VCaP (cell line): ENCODE data around the gene TRIM66.

Experiments used
- H3K27ac ChIP-seq: fragments of 450-650 bp; 2 replicates; pipeline ENCODE4 v1.5.1; 2017
- TF ChIP-seq, protein P1 (sequence below): fragments of 450-650 bp; conservative IDR thresholded peaks from 2 replicates; pipeline ENCODE4 v1.5.1; 2017; ENCODE audit warnings: mild to moderate bottlenecking, moderate library complexity

Gene TRIM66

GRCh38 chr11:8601376-8602133, 80.9 kb downstream of the TRIM66 start:
- TF ChIP-seq, protein P1, sequence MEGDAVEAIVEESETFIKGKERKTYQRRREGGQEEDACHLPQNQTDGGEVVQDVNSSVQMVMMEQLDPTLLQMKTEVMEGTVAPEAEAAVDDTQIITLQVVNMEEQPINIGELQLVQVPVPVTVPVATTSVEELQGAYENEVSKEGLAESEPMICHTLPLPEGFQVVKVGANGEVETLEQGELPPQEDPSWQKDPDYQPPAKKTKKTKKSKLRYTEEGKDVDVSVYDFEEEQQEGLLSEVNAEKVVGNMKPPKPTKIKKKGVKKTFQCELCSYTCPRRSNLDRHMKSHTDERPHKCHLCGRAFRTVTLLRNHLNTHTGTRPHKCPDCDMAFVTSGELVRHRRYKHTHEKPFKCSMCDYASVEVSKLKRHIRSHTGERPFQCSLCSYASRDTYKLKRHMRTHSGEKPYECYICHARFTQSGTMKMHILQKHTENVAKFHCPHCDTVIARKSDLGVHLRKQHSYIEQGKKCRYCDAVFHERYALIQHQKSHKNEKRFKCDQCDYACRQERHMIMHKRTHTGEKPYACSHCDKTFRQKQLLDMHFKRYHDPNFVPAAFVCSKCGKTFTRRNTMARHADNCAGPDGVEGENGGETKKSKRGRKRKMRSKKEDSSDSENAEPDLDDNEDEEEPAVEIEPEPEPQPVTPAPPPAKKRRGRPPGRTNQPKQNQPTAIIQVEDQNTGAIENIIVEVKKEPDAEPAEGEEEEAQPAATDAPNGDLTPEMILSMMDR: no peak
- H3K27ac ChIP-seq: no peak overlapping the region

- TF ChIP-seq, protein P1: no peak
- H3K27ac ChIP-seq: no peak overlapping the region
These were observed 84.0 kb downstream of the TRIM66 start for GRCh38 chr11:8598506-8598905.

DNA sequence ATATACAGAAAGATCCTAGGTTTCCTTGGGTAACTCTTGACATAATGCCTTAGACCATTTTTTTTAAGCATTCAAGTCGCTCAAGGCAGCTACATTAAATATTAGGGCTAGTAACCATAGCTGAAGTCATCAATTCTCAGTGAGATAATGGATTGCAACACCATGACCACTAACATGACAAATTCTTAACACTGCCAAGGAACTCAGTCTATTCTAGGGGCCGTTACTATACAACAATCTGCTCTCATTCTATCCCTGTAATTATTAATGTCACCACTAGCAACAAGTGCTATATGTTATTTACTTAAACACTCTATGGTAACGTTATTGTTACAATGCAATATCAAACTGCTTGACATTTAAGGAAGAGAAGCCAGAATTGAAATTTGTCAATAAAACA, 85.3 kb downstream of the TRIM66 start:
- TF ChIP-seq, protein P1: no peak
- H3K27ac ChIP-seq: no peak overlapping the region

- TF ChIP-seq, protein P1: no peak
- H3K27ac ChIP-seq: no peak overlapping the region
These were observed 85.9 kb downstream of the TRIM66 start for GRCh38 chr11:8596504-8597046.

DNA sequence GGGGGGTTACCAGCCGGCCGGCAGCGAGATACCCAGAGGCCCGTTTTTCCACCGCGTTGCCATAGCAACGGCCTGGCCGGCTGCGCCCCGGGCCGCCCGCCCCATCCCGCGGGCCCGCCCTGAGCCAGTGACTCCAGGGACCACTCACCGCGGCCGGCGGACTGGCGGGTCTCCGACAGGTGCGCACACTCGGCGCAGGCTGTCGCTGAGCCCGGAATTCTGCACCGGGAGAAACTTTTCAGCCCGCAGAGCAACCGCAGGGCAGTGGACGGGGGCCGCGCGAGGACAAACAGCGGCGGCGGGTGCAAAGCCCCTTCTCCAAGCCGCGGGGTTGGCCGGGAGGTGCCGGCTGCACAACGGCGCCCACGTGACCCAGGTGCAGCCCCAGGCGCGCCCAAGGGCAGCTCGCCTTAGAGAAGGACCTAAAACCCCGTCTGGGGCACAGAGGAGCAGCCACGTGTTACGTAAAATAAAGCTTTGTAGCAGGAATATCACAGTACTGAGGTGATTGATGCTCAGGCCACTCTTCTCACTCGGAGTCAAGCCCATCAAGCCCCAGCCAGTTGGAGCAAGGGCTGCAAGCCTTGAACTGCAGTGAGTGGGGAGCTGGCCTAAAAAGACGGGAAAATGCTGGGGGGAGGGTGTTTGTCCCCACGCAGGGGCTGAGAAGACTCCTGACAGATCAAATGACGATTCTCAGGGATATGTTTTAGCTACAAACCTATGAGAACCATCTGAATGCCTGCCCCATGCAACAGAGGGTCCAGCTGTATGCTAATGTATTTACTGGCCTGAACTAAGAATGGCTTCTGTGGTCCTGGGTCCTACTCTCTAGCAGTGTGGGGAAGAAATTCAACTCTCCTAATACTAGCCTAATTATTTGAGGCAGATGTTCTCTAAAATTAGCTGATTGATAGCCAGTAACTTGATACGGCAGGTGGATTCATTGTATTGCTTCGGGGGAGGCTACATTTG, 88.2 kb downstream of the TRIM66 start, which contains the start of gene STK33:
Gene STK33 (minus strand): TSS at position 294 of the 975 bp plus-strand sequence. CDS start 119,323 bp downstream, outside the sequence.
- TF ChIP-seq, protein P1: no peak
- peak within 1 kb of the TSS; percentile 32; the same call in 1 of the 2 replicates for H3K27ac ChIP-seq

- H3K27ac ChIP-seq: no peak overlapping the region; the same call in 1 of the 2 replicates
- TF ChIP-seq, protein P1: no peak
These were observed 89.0 kb downstream of the TRIM66 start for GRCh38 chr11:8593455-8593854.

- no peak overlapping the region for H3K27ac ChIP-seq
- TF ChIP-seq, protein P1: no peak
These were observed 94.5 kb downstream of the TRIM66 start for GRCh38 chr11:8587915-8588314.
